ENCODE results near the gene OR2G6.
"Not testable (repeated sequence)": the region's sequence is repeated elsewhere in the genome, so short reads cannot be mapped to it uniquely, and the experiment has no call there.

OR2G6 gene

DNA sequence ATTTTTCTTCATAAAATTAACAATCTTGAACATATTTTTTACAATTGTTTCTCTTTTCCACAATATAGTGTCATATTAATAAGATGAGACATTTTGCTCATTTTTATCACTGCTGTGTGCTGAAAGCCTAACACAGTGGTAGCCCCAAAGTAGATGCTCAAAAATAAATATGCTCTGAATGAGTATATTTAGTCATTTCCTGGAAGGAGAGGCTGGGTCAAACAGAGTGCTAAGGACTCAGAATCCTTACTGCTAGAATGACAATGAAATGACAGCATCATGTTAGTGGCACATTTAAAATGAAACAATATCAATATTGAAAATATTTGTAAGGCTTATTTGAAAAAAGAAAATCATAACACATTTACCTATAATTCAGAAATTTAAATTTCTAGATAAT, 29.6 kb downstream of the OR2G6 start:
- H3K27me3 ChIP-seq (ENCODE audit: insufficient read depth, low read length); H3K36me3 ChIP-seq (ENCODE audit: insufficient read depth, low read depth, low read length); H3K9me3 ChIP-seq (ENCODE audit: insufficient read depth, low read depth, low read length); H3K4me1 ChIP-seq (ENCODE audit: insufficient read depth, low read length); H3K27ac ChIP-seq (ENCODE audit: low read length); H3K9ac ChIP-seq (ENCODE audit: low read depth, low read length); H3K4me3 ChIP-seq (ENCODE audit: low read length): not testable (repeated sequence)

DNA sequence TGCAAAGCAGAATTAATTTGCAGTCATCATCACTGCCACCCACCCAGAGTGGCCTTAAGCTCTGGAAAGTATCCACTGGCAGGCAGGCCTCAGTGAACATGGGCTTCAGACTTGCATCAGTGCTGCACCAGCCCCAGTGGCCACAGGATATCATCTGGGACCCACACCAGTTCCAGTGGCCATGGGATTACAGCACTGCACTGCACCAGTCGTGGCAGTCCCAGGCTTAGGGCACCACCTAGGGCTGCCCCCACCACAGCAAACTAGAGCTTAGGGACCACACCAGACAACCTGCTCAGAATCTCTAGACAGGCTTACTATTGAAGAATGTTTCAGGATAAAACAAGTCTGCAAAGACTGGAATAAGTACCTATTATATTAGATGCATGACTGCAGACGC, 39.5 kb downstream of the OR2G6 start:
- H3K27me3 ChIP-seq (ENCODE audit: insufficient read depth, low read length); H3K9ac ChIP-seq (ENCODE audit: low read depth, low read length); H3K9me3 ChIP-seq (ENCODE audit: insufficient read depth, low read depth, low read length); H3K36me3 ChIP-seq (ENCODE audit: insufficient read depth, low read depth, low read length); H3K27ac ChIP-seq (ENCODE audit: low read length); H3K4me3 ChIP-seq (ENCODE audit: low read length); H3K4me1 ChIP-seq (ENCODE audit: insufficient read depth, low read length): not testable (repeated sequence)

DNA sequence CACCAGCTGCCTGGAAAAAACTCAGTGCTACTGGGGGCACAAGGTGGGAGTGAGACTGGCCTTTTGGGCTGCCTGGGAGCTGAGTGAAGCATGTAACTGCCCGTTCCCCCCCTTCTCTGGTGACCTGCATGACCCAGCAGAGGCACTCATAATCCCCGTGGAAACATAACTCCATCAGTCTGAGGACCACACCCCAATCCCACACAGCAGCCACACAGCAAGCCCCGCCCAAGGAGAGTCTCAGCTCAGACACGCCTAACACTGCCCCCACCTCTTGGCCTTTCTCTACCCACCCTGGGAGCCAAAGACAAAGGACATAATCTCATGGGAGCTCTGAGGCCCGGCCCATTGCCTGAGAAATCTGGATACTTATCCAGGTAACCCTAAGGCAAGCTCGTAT, 43.2 kb downstream of the OR2G6 start:
- H3K9me3 ChIP-seq (ENCODE audit: insufficient read depth, low read depth, low read length); H3K36me3 ChIP-seq (ENCODE audit: insufficient read depth, low read depth, low read length); H3K27me3 ChIP-seq (ENCODE audit: insufficient read depth, low read length); H3K4me3 ChIP-seq (ENCODE audit: low read length); H3K9ac ChIP-seq (ENCODE audit: low read depth, low read length); H3K4me1 ChIP-seq (ENCODE audit: insufficient read depth, low read length); H3K27ac ChIP-seq (ENCODE audit: low read length): not testable (repeated sequence)

DNA sequence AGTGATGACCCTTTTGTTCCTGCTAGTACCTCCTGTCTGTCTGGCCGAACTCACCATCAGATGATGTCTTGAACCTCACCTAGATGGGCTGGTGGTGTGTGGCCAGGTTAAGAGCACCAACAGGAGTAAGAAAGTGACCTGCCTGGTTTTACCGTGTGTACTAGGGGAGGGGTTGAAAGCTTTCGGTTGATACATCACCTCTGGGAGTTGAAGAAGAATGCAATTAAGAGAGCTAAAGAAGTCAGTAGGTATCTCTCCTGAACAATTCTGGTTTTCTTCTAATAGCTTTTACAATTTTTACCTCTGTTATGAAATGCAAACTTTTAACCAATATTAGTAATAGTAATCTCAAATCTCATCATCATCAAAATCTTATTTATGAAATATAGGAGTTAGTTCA, 54.8 kb downstream of the OR2G6 start, which contains the start of gene OR2T29:
OR2T29 (minus strand) TSS at position 101 of the 400 bp plus-strand sequence. CDS start 3,281 bp downstream, outside the sequence.
- H3K4me3 ChIP-seq (ENCODE audit: low read length); H3K9ac ChIP-seq (ENCODE audit: low read depth, low read length); H3K9me3 ChIP-seq (ENCODE audit: insufficient read depth, low read depth, low read length); H3K36me3 ChIP-seq (ENCODE audit: insufficient read depth, low read depth, low read length); H3K27me3 ChIP-seq (ENCODE audit: insufficient read depth, low read length); H3K27ac ChIP-seq (ENCODE audit: low read length); H3K4me1 ChIP-seq (ENCODE audit: insufficient read depth, low read length): not testable (repeated sequence)

DNA sequence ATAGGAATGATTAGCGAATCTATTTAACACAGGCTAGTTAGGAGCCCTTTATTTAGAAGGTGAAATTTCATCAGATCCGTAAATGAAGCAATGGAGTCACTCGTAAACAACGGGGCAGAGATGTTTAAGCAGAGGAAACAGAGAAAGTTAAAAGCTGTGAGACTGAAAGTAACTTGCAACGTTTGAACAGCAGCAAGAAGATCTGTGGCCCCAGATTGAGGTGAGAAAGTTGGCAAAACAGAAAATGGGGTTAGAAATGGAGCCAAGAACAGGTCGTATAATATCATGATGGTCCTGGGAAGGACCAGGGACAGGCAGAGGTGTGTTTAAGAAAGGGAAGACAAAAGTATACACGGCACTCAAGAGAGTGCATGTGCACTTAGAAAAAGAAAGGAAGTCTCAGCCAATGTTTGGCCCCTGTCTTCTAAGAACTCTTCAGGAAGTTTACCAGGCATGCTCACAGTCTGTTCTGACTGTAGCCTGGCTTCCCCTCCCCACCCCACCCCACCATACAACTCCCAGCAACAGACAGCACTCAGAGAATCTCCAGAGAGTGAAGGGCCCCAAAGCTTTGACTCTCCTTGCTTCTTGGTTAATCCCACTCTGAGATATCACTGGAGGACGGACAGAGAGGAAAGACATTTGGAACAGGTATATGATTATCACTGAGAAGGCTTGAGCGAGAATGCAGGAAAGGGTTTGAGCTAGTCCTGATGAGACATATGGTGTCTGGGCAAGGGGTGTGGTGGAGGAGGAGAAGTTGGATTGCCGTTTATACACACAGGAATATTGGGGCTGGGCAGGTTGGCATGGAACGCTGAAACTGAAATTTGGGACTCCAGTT, 57.9 kb downstream of the OR2G6 start:
- H3K9me3 ChIP-seq (ENCODE audit: insufficient read depth, low read depth, low read length); H3K4me1 ChIP-seq (ENCODE audit: insufficient read depth, low read length); H3K36me3 ChIP-seq (ENCODE audit: insufficient read depth, low read depth, low read length); H3K27me3 ChIP-seq (ENCODE audit: insufficient read depth, low read length); H3K9ac ChIP-seq (ENCODE audit: low read depth, low read length); H3K27ac ChIP-seq (ENCODE audit: low read length); H3K4me3 ChIP-seq (ENCODE audit: low read length): not testable (repeated sequence)

DNA sequence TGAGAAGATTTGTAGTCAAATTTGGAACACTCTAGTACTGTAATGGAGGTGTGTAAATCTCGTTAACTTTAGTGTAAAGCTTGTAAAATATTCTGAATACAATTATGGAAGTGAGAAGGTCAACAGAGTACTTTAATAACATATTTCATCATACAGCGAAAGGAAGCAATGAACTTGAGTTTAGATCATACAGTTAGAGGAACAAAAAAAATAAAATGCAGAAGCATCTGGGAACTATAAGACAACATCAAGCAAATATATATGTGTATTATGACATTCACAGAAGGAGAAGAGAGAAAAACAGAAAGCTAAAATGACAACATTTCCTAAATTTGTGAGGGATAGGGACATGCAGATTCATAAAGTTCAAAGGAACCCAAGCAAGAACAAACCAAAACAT, 61.2 kb downstream of the OR2G6 start:
- not testable (repeated sequence) for H3K4me3 ChIP-seq (ENCODE audit: low read length); H3K36me3 ChIP-seq (ENCODE audit: insufficient read depth, low read depth, low read length); H3K9ac ChIP-seq (ENCODE audit: low read depth, low read length); H3K27ac ChIP-seq (ENCODE audit: low read length); H3K9me3 ChIP-seq (ENCODE audit: insufficient read depth, low read depth, low read length); H3K27me3 ChIP-seq (ENCODE audit: insufficient read depth, low read length); H3K4me1 ChIP-seq (ENCODE audit: insufficient read depth, low read length)

DNA sequence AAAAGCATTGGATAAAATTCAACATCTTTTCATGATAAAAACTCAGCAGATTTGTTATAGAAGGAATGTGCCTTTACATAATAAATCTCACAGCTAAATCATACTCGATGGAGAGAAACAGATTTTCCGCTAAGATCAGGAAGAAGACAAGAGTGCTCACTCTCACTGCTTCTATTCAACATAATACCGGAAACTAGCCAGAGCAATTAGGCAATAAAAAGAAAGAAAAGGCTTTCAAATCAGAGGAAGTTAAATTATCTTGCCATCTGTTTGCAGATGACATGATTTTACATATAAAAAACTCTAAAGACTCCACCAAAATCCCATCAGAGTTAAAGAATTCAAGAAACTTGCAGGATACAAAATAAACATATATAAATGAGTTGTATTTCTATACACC, 62.9 kb downstream of the OR2G6 start:
- not testable (repeated sequence) for H3K9ac ChIP-seq (ENCODE audit: low read depth, low read length); H3K27me3 ChIP-seq (ENCODE audit: insufficient read depth, low read length); H3K27ac ChIP-seq (ENCODE audit: low read length); H3K4me3 ChIP-seq (ENCODE audit: low read length); H3K36me3 ChIP-seq (ENCODE audit: insufficient read depth, low read depth, low read length); H3K4me1 ChIP-seq (ENCODE audit: insufficient read depth, low read length)
- H3K9me3 ChIP-seq (ENCODE audit: insufficient read depth, low read depth, low read length) = peaks cover 20% of the 10 kb centered on the region; the same call in 1 of the 2 replicates

DNA sequence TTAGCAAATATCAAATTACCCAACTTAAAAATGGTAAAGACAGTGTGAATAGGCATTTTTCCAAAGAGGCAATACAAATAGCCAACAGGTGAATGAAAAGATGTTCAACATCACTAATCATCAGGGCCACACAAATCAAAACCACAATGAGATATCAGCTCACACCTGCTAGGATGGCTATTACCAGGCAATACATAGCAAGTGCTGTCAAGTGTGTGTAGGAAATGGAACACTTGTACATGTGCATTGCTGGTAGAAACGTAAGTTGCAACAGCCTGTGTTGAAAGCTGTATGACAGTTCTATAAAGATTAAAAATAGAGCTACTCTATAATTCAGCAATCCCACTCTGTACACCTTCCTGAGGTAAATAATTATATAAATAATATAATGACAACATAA, 64.2 kb downstream of the OR2G6 start:
- H3K27me3 ChIP-seq (ENCODE audit: insufficient read depth, low read length); H3K4me1 ChIP-seq (ENCODE audit: insufficient read depth, low read length); H3K27ac ChIP-seq (ENCODE audit: low read length); H3K4me3 ChIP-seq (ENCODE audit: low read length); H3K36me3 ChIP-seq (ENCODE audit: insufficient read depth, low read depth, low read length); H3K9ac ChIP-seq (ENCODE audit: low read depth, low read length): not testable (repeated sequence)
- peaks cover 32% of the 10 kb centered on the region for H3K9me3 ChIP-seq (ENCODE audit: insufficient read depth, low read depth, low read length)

DNA sequence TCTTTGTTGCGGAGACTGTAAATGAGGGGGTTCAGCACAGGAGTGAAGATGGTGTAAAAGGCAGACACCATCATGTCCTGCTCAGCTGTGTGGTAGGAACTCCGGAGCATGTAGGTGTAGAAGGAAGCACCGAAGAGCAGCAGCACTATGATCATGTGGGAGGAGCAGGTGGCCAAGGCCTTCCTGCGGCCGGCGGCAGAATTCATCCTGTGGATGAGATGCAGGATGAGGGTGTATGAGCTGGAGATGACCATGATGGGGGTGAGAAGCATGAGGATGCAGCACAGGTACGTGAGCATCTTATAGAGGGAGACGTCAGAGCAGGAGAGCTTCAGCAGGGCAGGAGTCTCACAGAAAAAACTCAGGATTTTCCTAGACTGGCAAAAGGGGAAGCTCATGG, 66.0 kb downstream of the OR2G6 start:
- H3K27ac ChIP-seq (ENCODE audit: low read length); H3K4me1 ChIP-seq (ENCODE audit: insufficient read depth, low read length); H3K27me3 ChIP-seq (ENCODE audit: insufficient read depth, low read length); H3K36me3 ChIP-seq (ENCODE audit: insufficient read depth, low read depth, low read length); H3K9ac ChIP-seq (ENCODE audit: low read depth, low read length); H3K4me3 ChIP-seq (ENCODE audit: low read length): not testable (repeated sequence)
- peaks cover 44% of the 10 kb centered on the region for H3K9me3 ChIP-seq (ENCODE audit: insufficient read depth, low read depth, low read length)

DNA sequence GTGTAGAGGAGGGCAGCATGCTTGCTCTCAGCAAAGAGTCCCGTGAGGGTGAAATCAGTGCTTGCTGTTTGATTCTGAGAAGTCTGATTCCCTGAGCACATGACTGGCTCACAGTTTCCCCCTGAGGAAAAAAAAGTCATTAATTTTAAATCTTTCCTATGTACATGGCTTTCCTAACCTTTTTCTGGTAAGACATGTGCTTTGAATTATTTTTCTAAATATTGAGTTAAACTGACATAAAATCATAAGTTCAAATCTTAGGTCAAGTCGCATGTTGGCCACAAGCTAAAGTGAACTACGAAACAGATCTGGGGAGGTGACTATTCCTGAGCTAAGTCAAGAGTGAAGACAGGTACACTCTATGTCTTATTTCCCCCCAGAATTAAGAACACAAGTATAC, 66.8 kb downstream of the OR2G6 start, which contains the start of gene OR2T34:
OR2T34 (minus strand) TSS at position 101 of the 400 bp plus-strand sequence; CDS start at position 101, 0 bp downstream.
- not testable (repeated sequence) for H3K27me3 ChIP-seq (ENCODE audit: insufficient read depth, low read length); H3K4me1 ChIP-seq (ENCODE audit: insufficient read depth, low read length); H3K9ac ChIP-seq (ENCODE audit: low read depth, low read length); H3K4me3 ChIP-seq (ENCODE audit: low read length); H3K27ac ChIP-seq (ENCODE audit: low read length); H3K36me3 ChIP-seq (ENCODE audit: insufficient read depth, low read depth, low read length)
- peaks cover 46% of the 10 kb centered on the region for H3K9me3 ChIP-seq (ENCODE audit: insufficient read depth, low read depth, low read length)

DNA sequence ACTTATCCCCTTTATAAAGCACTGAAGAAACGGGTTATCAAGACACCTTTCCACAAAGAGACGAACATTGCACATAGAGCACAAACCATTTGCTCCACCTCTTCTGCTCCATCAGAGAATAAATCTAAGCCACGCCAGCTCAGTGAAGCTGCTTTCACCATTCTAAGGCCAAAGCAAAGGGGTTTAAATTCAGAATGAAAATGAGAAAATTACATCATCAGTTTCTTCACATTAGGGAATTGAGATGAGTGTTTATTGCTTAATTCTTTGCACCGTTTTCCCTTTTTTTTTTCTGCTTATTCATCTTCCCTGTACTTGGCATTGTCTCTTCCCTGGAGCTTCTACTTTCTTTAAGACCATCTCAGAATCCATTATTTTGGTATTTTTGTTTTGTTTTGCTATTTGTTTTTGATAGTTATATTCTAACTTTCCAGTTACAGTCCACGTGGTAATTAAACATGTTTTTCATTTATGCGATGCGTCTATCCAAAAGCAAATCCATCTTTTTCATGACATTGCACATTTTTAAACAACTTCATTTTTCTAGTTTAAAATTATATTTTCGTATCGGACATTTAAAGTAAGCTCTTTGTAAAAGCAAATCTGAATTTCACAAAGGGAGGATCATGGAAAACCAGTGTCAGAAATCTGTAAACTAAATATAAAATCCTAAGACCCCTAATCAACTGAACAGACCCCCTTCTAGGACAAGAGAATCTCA, 68.5 kb downstream of the OR2G6 start:
- Histone ChIP-seq H3K4me1 (ENCODE audit: insufficient read depth, low read length) (no peaks in the 10 kb centered on the region), H3K27me3 (ENCODE audit: insufficient read depth, low read length) (no peaks in the 10 kb centered on the region), H3K27ac (ENCODE audit: low read length) (no peak overlapping the region), H3K9me3 (ENCODE audit: insufficient read depth, low read depth, low read length) (peaks cover 63% of the 10 kb centered on the region), H3K36me3 (ENCODE audit: insufficient read depth, low read depth, low read length) (no peaks in the 10 kb centered on the region), H3K4me3 (ENCODE audit: low read length) (no peak overlapping the region), H3K9ac (ENCODE audit: low read depth, low read length) (no peak overlapping the region)
